Activated effector memory CD4-positive, alpha-beta T cell treated with anti-CD3 and anti-CD28 coated beads, Interleukin-2, amount 50 U/mL, for 16 hours (primary cell): ENCODE results near the gene TMEM232.

Experiments
- DNase-seq: peaks from one replicate; pipeline ENCODE4 v3.0.0-alpha.2; 2020

Gene TMEM232

DNA sequence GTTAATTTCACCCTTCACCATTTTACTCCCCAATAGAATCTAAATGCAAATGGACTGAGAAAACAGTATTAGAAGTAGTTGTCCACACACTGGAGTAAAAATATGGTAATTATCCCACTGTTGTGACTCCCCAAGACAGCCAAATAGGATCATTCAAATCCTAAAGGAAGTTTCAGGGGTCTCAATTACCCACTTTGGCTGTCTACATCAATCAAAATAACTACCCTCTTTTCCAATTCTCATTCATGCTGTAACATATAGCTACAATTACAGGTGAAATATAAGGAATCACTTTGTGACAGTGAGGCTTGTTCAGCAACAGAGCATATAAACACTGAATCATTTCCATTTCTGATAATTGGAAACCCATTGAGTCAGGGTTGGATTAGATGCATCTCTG, 220.1 kb downstream of the TMEM232 start:
- DNase-seq, result no peak

DNA sequence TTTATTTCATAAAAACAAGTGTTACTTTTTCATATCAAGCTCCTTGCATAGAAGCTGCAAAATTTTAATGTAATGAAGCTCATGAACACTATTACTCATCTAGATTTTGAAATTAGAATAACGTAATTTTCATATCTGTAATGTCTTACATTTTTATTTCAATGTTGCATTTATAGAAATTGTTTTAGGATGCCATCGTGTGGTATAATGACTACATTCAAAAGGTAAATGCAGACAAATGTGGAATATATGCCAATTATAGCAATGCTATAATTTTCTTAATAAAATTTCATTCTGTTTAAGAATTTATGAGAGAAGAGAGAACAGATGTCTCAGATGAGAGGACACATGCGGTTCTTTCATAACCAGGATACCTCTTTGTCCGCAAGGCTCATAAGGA, 230.2 kb downstream of the TMEM232 start:
- no peak for DNase-seq

DNA sequence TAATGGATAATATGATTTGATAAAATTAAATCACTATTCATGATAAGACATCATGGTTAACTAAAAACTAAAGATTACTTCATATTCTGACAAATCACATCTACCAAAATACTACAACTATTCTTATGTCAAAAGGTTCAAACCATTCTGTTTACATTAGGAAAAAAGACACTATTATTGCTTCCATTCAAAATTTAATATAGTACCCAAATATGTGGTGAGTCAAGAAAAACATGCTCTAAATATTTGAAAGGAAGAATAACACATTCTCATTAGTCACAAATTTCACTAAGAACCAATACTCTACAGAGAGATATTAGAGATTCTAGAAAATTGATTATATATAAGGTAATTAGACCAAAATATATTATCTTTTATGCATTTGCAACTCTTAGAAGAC, 234.0 kb downstream of the TMEM232 start:
- DNase-seq, result no peak

DNA sequence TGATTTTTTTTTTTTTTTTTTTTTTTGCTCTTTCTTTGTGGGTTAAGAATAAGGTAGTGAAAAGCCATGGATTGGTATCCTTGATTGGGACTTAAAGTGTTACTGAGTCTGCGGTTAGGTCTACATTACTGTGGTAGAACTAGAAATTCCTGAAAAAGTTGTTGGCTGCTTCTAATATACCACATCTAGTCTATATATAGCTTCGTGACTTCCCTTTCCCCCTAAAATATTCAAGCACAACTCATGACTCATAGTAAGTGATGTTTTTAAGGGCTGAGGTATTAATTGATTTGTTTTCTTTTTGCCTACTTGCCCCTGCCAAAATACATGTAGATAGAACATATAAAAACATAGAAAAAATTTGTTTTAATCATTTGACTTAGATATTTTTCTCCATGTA, 247.6 kb downstream of the TMEM232 start:
- DNase-seq, result no peak

DNA sequence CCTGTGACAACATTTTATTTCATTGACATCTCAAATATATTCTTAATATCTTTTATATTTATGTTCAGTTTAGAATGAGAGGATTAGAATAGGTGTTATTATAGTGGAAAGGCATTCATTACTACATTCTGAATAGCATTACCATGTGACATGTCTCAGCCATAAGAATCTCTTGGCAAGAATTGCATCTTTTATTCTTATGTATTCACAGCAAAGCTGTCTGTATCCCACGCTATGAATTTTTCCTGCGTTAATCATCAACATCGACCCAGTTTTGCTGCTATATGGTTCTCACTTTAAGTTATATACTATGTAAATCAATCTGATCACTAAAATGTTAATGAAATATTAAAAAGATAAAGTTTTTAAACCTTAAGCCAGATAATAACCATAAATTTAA, 248.6 kb downstream of the TMEM232 start:
- no peak for DNase-seq

DNA sequence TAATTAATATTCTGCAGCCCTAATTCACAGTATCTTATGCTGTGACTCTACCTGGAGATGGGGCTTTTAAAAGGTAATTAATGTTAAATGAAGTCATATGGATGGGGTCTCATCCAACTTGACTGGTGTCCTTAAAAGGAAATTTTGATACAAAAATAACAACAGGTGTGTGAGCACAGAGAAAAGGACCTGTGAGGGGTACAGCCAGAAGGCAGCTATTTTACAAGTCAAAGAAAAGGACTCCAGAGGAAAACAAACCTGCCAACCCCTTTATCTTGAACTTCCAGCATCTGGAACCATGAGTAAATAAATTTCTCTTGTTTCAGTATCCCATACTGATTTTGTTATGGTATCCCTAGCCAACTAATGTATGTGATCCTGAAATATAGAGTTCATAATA, 250.3 kb downstream of the TMEM232 start:
- no peak for DNase-seq

DNA sequence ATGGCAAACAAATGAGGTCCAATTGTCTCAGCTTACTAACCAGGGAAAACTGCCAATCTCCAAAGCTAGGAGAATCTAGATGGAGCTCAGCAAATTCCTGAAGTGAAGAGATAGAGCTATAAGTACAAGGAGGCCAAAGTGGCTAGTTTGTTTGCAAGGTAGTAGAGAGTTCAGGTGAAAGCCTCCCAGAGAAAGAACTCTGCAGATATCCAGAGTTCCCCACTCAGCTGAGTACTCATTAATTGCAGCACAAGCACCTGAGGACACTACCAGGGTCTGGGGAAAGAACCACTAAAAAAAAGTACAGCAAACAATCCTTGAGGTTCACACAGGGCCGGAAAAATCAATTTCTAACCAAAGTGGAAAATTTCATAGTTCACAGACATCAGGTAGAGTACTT, 250.9 kb downstream of the TMEM232 start:
- no peak for DNase-seq

DNA sequence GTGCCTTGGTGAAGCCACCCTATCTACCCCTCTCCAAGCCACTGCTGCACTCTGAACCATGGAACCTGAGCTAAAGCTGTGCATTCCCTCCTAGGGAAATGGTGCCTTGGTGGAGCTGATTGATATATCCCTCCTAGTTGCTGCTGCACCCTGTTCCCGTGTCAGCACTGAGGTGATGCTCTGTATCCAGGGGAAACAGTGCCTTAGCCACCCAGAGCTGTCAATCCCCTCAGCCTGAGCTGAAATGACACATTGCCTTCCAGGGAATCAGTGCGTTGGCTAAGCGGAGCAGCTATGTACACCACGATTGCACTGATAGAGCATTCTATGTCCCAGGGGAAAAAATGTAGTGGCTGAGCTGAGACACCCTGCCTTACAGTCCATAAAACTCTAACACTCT, 257.0 kb downstream of the TMEM232 start:
- no peak for DNase-seq

DNA sequence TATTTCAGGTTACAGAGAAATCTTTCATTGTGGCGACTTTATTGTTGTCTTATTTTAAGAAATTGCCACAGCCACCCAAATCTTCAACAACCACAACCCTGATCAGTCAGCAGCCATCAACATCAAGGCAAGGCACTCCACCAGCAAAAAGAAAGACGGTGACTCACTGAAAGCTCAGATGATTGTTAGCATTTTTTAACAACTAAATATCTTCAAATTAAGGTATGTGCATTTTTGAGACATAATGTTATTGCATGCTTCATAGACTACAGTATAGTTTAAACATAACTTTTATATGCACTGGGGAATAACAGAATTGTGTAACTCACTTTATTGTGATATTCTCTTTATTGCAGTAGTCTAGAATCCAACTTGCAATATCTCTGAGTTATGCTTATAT, 263.4 kb downstream of the TMEM232 start:
- no peak for DNase-seq

DNA sequence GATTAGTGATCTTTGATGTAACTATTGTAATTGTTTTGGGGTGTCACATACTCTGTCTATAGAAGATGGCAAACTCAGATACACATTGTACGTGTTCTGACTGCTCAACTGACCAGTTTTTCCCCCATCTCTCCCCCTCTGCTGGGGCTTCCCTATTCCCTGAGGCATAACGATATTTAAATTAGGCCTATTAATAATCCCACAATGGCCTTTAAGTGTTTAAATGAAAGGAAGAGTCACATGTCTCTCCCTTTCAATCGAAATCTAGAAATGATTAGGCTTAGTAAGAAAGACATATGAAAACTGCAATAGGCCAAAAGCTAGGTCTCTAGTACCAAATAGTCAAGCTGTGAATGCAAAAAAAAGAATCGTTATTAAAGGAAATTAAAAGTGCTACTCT, 265.6 kb downstream of the TMEM232 start:
- DNase-seq, result no peak

DNA sequence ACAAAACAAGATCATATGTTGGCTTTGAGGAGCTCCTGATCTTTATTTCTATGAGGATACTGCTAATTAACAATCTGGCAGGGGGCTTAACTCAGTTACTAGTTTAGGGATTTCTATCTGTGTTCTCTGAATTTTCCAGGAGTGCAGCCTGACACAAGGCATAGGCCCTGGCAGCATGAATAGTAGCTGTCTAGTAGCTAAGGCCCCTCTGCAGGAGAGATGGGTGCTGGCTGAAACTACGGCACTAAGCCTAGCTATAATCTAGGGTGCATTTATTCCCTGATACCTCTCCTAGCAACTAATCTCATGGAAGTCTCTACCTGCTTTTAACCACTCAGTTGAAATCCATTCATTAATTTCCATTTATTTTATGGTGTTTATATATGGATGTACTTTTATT, 268.2 kb downstream of the TMEM232 start:
- no peak for DNase-seq

DNA sequence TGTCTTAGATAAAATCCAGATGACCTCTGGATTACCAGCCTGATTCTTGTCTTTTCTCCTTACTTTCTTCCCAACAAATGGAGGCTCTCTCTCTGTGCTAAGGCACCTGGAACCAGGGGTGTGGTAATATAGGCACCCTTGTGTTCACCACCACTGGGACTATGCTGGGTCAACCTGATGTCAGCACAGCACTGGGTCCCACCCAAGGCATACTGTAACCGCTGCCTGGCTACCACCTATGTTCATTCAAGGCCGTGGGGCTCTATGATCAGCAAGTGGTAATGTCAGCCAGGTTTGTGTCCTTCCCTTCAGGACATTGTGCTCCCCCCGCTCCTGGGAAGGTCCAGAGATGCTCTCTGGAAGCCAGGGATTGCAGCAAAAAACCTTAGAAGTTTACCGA, 283.6 kb downstream of the TMEM232 start:
- DNase-seq, result no peak

DNA sequence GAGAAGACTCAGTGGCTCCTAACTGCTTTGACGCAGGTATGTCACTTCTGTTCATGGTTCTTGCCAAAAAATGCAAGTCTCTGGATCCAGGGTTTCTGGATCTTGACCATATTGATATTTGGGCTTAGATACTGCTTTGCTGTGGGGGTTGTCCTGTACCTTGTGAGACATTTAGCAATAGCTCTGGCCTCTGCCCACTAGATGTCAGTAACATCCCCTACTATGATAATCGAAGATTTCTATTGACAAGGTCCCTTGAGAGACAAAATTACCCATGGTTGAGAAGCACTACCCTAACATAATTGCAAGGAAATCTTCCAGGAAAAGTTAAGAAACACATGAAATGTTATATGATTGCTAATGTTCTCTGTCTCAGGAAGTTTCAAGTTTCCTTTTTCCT, 285.4 kb downstream of the TMEM232 start:
- no peak for DNase-seq

DNA sequence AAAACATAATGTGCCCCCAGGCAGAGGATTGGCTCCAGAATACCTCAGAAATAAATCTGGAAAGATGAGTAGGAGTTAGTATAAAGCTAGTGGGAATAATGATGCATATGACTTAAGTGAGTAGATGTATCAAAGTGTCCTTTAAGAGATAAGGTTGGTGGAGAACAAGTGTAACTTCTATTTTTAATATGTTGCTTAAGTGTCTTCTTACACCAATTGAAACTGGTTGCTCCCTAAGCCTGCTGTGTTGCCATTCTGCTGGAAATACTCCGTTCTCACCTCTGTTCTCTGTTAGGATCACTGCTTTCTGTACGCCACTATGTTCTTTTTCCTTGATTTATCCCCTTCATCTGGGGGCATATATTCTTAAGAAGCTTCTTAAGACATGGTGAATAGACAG, 286.4 kb downstream of the TMEM232 start:
- no peak for DNase-seq

DNA sequence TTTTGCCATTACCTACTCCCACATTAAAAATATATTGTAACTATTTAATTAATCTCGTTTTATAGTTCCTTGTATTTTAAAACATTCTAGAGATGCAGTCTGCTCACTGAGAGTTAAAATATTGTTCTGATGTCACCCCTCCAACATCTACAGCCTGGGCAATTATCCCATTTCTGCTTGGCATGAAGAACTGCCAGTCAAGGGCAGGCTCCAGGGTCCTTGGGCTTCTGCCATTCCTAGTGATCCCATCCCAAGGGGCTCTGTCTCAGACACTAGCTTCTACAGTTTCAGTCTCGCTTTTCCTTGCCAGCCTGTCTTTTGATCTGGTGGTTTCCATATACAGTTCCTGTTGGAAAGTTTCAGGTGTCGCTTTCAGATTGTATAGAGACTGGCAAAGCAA, 287.2 kb downstream of the TMEM232 start:
- no peak for DNase-seq

DNA sequence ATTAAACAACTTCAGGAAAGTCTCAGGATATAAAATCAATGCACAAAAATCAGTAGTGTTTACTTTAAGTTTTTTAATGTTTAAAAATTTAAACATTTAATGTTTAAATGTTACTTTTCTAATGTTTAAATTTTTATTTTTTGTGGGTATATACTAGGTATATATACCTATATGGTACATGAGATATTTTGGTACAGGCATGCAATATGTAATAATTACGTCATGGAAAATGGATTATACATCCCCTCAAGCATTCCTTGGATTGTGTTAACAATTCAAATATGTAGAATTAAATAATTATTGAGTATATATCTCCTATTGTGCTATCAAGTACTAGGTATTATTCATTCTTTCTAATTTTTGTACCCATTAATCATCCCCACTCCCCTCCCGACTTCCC, 291.3 kb downstream of the TMEM232 start:
- no peak for DNase-seq

DNA sequence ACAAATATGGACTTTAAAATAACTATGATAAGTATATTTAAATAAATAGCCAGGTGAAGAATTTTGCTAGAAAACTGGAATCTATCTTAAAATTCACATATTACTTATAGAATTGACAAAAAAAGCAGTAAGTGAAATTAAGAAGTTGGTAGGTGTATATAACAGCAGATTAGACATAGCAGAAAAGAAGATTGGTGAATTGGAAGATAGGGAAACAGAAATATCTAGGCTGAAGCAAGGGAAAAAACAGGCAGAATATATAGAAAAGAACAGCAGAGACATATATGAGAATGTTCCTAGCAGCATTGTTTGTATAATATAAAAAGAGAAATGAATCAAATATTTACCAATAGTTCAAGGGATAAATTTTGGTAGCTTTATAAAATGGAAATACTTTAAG, 294.9 kb downstream of the TMEM232 start:
- no peak for DNase-seq

DNA sequence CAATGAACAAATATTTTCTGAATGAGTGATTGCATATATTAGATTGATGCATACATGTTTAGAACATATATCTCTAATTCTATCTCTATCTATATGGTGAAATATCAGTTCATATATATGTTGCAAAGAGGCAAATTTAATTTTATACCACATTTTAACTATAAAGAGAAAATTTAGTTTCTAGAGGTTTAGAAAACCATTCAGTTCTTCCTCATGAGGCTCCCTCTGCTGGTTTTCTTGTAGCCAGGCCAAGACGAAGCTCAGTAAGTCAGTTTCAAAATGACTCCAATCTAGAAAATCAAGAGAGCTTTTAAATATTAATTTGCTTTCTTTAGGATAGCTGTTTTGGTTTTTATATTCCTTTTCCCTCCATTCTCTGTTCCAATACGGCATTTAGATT, 312.1 kb downstream of the TMEM232 start:
- DNase-seq, result no peak

DNA sequence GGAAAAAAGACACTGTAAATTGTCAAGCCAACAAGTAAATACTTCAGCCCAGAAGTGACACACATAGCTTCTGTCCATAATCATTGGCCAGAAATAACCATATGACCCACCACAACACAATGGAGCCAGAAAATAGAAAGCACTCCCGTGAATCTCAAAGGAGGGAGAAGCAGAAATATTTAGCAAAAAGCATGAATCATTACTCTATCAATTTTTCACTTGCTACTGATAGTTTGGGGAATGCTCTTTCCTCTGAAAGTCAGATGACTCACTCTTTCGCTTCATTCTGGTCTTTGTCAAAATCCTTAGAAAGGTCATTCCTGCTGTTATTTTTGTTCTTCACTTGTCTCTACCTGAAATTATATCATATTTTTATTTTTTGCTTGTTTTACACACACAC, 312.6 kb downstream of the TMEM232 start:
- no peak for DNase-seq

DNA sequence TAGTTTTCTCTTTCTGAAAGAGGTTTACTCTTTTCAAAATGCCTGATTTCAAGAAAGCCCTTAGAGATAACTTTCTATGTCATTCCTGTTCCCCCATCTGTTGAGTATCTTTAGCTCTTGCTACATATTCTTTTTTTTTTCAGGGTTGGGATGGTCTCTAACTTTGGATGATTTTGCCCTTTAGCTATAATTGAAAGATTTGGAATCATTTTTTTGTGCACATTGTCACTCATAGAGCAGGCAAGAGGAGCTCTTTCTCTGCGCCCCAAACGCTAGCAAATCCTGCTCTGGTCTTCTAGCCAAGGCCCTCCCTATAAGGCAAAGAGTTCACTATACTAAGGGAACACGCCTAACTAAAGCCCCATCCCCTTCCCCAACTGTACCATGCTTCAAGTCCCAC, 316.9 kb downstream of the TMEM232 start:
- DNase-seq, result no peak

DNA sequence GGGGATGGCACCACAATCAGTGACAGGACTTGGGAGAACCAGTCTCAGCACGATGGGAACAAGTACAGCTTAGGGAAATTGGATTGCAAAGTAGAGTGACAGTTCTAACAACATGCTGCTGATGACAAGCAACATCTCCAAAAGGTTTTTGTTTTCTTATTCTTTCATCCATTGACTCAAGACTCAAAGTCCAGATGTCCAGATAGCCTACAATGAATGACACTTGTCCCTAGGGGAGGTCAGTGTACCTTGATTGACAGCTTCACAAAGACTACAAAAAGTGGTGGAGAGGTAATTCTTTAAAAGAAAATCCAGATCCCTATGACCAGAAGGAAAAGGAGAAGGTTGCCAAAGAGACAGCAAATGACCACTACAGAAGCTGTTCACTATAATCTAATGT, 323.9 kb downstream of the TMEM232 start:
- DNase-seq, result no peak

DNA sequence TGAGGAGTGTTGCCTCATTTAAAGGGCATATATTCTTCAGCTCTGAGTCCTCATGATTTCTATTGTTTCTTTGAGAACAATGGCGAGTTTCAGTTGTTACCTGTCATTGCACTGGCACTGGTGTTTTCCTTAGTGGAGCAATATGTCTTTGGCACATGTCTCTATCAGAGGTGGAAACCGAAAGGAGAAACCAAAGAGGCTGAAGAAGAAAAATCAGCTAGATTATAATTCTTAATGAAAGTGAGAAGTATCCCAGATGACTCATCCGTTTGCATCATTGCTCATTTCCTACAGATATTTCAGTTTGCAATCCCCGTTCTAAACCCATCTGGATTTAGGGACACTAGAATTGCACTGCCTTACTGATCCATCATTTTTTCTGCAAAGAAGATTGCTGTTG, 324.6 kb downstream of the TMEM232 start:
- DNase-seq, result no peak

DNA sequence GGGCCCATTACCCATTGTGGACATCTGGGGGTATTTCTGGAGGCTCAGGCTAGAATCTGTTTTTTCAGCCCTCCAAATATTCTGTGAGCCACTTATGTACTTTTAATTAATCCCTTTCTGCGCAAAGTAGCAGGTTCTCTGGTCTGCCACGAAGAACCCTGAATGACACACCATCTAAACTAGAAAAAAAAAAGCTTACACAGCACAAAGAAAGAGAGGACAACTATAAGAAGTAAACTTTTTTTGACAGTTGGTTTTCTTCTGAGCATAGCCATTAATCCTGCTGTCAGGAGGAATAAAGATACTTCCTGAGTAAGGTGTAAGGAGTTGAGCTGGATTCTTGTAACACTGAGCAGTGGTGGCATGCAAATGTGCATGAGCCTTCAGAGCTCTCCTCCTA, 327.5 kb downstream of the TMEM232 start:
- no peak for DNase-seq

DNA sequence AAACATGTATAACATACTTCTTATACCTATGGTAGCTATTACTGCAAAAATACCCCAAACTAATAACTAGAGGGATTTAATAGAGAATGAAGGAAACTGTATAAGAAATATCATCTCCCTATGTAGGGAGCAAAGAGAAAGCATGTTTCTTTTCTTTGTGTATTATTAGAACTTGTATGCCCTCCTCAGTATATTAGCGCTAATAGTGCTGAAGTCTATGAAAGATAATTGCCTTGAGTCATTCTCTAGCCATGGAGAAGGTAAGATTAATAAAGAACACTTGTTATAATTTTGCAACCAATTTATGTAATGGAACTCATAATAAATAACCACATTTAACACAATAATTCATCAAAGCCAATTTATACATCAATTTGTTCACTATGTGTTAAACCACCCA, 329.2 kb downstream of the TMEM232 start:
- DNase-seq, result no peak

DNA sequence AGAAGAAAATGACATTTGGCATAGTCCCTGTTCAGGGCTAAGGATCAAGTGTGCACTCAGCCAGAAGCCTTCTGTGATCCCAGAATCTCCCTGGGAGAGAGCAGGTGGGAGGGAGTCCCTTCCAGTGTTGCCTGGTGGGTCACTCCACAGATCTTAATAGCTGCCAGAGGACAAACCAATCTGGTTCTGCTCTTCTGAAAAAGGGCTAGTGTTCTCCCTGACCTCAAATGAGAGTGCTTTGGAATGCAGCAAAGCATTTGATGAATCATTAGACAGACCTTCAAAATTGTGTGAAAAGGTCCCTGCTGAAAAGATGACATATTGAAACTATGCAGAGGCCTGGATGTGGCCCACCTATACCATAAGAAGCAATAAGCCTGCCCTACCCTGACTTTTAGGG, 339.7 kb downstream of the TMEM232 start:
- DNase-seq, result no peak

DNA sequence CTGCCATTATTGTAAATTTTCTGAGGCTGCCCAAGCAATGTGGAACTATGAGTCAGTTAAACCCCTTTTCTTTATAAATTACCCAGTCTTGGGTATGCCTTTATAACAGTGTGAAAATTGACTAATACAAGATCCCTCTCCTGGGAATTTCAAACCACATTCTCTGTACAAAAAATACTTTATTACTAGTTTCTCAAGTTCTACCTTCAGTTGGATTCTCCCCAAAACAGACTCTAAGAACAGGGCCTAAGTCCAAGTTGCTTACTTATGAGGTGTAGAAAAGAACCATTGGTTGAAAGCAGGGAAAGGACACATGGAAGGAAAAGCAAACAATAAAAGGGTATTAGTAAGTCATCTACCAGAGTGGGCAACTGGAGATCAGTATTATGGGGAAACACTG, 343.2 kb downstream of the TMEM232 start:
- DNase-seq, result no peak

DNA sequence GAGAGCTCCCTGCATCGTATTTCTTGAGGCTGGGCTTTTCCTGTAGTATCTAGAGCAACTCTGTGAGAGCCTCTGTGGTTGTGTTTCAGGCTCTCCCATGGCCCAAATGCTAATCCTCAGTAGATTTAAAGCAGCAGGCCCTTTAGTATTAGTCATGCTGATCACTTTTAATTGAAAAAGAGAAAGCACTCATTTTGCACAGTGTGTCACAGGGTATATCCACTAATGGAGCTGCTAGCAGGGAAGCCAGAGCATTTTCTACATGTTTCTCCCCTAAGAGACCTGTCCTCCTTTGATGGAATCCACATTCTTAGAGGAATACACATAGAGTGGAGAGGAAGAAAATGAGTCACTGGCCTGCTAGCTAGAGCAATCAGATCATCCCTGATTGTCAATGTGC, 348.5 kb downstream of the TMEM232 start:
- DNase-seq, result no peak
